ENCODE results near the gene FOSL1. TPM values are rescaled to one million over a fixed set of nuclear protein-coding genes. Genes with fewer than 3 reads are reported as not detected.

FOSL1 gene
- total and polyA plus RNA-seq, 2 of the 13 experiments (the other 11 are each of a cell fraction or from before 2014, with no cell fraction given), result 4.0 to 4.1 TPM

GRCh38 chr11:65915821-65916251 lies 15.6 kb upstream of the FOSL1 start:
- no peak overlapping the region for H3K27ac ChIP-seq (ENCODE audit: extremely low read length, insufficient read depth, low read length)
- in situ Hi-C loops (cut with HindIII; ENCODE audit: extremely low pct_ligation_motif_present, low pct_unique_long_range_greater_than_20kb), result no loop called here
- CTCF ChIA-PET (ENCODE audit: low intra/inter-chr PET ratio, low total read pairs), result no interaction called here
- H3K9me3 ChIP-seq (ENCODE audit: low read length), result no peaks in the 10 kb centered on the region
- peak overlapping the region in 1 of 3 experiments; percentile 48; a peak in 1 of 6 replicates for H3K4me3 ChIP-seq (replicated peaks in 1 of 3; ENCODE audit: insufficient read depth in 1 of 3, low read depth in 2 of 3, low read length in 3 of 3)
- ATAC-seq (peak; percentile 34), FAIRE-seq (no peak), DNase-seq (ENCODE audit: low spot score) (peak; percentile 74)
- peak overlapping the region; percentile 73 for H3K4me2 ChIP-seq (ENCODE audit: low read depth, low read length)
- peaks cover 66% of the 10 kb centered on the region for H3K4me1 ChIP-seq (ENCODE audit: insufficient read depth, low read length)
- peaks cover 0 to 2% of the 10 kb centered on the region in 2 experiments; a peak in 1 of 5 replicates for H3K27me3 ChIP-seq (ENCODE audit: control insufficient read depth in 1 of 2, insufficient read depth in 2 of 2, low read length in 2 of 2)
- H3K9ac ChIP-seq (ENCODE audit: insufficient read depth, low read depth, low read length), result no peak overlapping the region; the same call in 1 of the 2 replicates
- BruUV-seq (replicated peaks), result no TSS peak
- WGBS (ENCODE audit: low lambda C conversion rate), result 9% methylated on average over 11 of the region's 13 CpGs
- intact Hi-C loops (cut with micrococcal nuclease; ENCODE audit: unreplicated experiment), result no loop called here
- H4K20me1 ChIP-seq (ENCODE audit: insufficient read depth, low read length), result no peaks in the 10 kb centered on the region
- no peaks in the 10 kb centered on the region; a peak in 1 of 5 replicates for H3K36me3 ChIP-seq (replicated peaks in 1 of 2; ENCODE audit: control insufficient read depth in 1 of 2, insufficient read depth in 2 of 2, low read length in 2 of 2)
- POLR2A ChIA-PET, result interaction anchor here (1.0 to 5.0 kb wide), 6 partner anchors 13 to 57 kb away, joined by 3 to 59 read pairs (median 10); partner anchors contain the start of genes CCDC85B, FIBP, FOSL1 and MUS81
- peaks cover 11% of the 10 kb centered on the region for H3K79me2 ChIP-seq (ENCODE audit: insufficient read depth, low read length)
- no peak overlapping the region for H2AFZ ChIP-seq (ENCODE audit: low read length)
- no peak for TF ChIP-seq ATF7-NPFF (CRISPR knock-in tag; IDR thresholded peaks at IDR 0.05; ENCODE audit: low read depth)
- no peak for TF ChIP-seq ZSCAN25 (CRISPR knock-in tag; IDR thresholded peaks at IDR 0.05)
- no peak for TF ChIP-seq MEIS2 (CRISPR knock-in tag; IDR thresholded peaks at IDR 0.05)
- no peak for TF ChIP-seq RBAK (CRISPR knock-in tag; IDR thresholded peaks at IDR 0.05)
- TF ChIP-seq ZNF530 (CRISPR knock-in tag; IDR thresholded peaks at IDR 0.05; ENCODE audit: low read depth), result no peak
- TF ChIP-seq ZNF563 (CRISPR knock-in tag; IDR thresholded peaks at IDR 0.05), result no peak
- no peak for TF ChIP-seq STAG1 (CRISPR knock-in tag; IDR thresholded peaks at IDR 0.05)
- no peak for TF ChIP-seq ZBTB21 (CRISPR knock-in tag; IDR thresholded peaks at IDR 0.05)
- 0 out of 2 replicates have a peak, but pooled peaks have one; percentile 4 for TF ChIP-seq MXD1 (CRISPR knock-in tag; IDR thresholded peaks at IDR 0.05)
- TF ChIP-seq ZNF101 (CRISPR knock-in tag; IDR thresholded peaks at IDR 0.05; ENCODE audit: borderline replicate concordance, low read depth), result no peak
- TF ChIP-seq HCFC1 (IDR thresholded peaks at IDR 0.05; ENCODE audit: low read depth, low read length), result no peak
- TF ChIP-seq ZIK1 (CRISPR knock-in tag; IDR thresholded peaks at IDR 0.05; ENCODE audit: borderline replicate concordance, low read depth), result no peak
- TF ChIP-seq TEF (CRISPR knock-in tag; IDR thresholded peaks at IDR 0.05), result no peak
- TF ChIP-seq HINFP (CRISPR knock-in tag; IDR thresholded peaks at IDR 0.05; ENCODE audit: low read depth), result no peak
- TF ChIP-seq PRPF4 (IDR thresholded peaks at IDR 0.05; ENCODE audit: low read depth, low read length, poor library complexity, severe bottlenecking), result no peak
- TF ChIP-seq KDM3A (CRISPR knock-in tag; IDR thresholded peaks at IDR 0.05; ENCODE audit: low read depth), result no peak
- TF ChIP-seq BCL3 (CRISPR knock-in tag; IDR thresholded peaks at IDR 0.05), result no peak
- TF ChIP-seq MXI1 (IDR thresholded peaks at IDR 0.05; ENCODE audit: borderline replicate concordance, low read depth, low read length), result peak; percentile 23; the same call in 1 of the 3 replicates
- no peak for TF ChIP-seq ZMYM2 (CRISPR knock-in tag; IDR thresholded peaks at IDR 0.05)
- no peak for TF ChIP-seq DPF2 (CRISPR knock-in tag; IDR thresholded peaks at IDR 0.05; ENCODE audit: borderline replicate concordance, low read depth)
- TF ChIP-seq KAT8 (CRISPR knock-in tag; IDR thresholded peaks at IDR 0.05), result 0 out of 2 replicates have a peak, but pooled peaks have one; percentile 41
